ENCODE results near the gene CTPS2. TPM values are rescaled to one million over a fixed set of nuclear protein-coding genes. Genes with fewer than 3 reads are reported as not detected.

Gene CTPS2
- total RNA-seq, 4 donors from 2014 or later, result 8.7 to 24.9 (median 12.0) TPM

- Histone ChIP-seq H3K27ac (no peak overlapping the region), H3K4me3 (no peak overlapping the region), H3K36me3 (no peaks in the 10 kb centered on the region), H3K4me1 (no peaks in the 10 kb centered on the region), H3K9me3 (no peaks in the 10 kb centered on the region), H3K27me3 (no peaks in the 10 kb centered on the region)
- TF ChIP-seq, protein P1, sequence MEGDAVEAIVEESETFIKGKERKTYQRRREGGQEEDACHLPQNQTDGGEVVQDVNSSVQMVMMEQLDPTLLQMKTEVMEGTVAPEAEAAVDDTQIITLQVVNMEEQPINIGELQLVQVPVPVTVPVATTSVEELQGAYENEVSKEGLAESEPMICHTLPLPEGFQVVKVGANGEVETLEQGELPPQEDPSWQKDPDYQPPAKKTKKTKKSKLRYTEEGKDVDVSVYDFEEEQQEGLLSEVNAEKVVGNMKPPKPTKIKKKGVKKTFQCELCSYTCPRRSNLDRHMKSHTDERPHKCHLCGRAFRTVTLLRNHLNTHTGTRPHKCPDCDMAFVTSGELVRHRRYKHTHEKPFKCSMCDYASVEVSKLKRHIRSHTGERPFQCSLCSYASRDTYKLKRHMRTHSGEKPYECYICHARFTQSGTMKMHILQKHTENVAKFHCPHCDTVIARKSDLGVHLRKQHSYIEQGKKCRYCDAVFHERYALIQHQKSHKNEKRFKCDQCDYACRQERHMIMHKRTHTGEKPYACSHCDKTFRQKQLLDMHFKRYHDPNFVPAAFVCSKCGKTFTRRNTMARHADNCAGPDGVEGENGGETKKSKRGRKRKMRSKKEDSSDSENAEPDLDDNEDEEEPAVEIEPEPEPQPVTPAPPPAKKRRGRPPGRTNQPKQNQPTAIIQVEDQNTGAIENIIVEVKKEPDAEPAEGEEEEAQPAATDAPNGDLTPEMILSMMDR (IDR thresholded peaks at IDR 0.05), result no peak
- TF ChIP-seq POLR2A (IDR thresholded peaks at IDR 0.05) (no peak), EP300 (IDR thresholded peaks at IDR 0.05) (no peak), POLR2AphosphoS5 (IDR thresholded peaks at IDR 0.05) (no peak)
- 79% methylated on average over 7 of the region's 7 CpGs for WGBS
- no peak for DNase-seq (ENCODE audit: low spot score in 2 of 2)
These were observed 59.0 kb downstream of the CTPS2 start for GRCh38 chrX:16653424-16653823.

GRCh38 chrX:16651391-16652024, 61.0 kb downstream of the CTPS2 start:
- WGBS, result 78% methylated on average over 4 of the region's 4 CpGs
- Histone ChIP-seq H3K9me3 (no peaks in the 10 kb centered on the region), H3K4me1 (no peaks in the 10 kb centered on the region), H3K27ac (no peak overlapping the region), H3K36me3 (no peaks in the 10 kb centered on the region), H3K4me3 (no peak overlapping the region), H3K27me3 (no peaks in the 10 kb centered on the region)
- DNase-seq (ENCODE audit: low spot score in 2 of 2), result no peak
- TF ChIP-seq, protein P1 (IDR thresholded peaks at IDR 0.05), result no peak
- TF ChIP-seq EP300 (IDR thresholded peaks at IDR 0.05) (no peak), POLR2A (IDR thresholded peaks at IDR 0.05) (no peak), POLR2AphosphoS5 (IDR thresholded peaks at IDR 0.05) (no peak)

- TF ChIP-seq POLR2AphosphoS5 (IDR thresholded peaks at IDR 0.05) (no peak), POLR2A (IDR thresholded peaks at IDR 0.05) (no peak), EP300 (IDR thresholded peaks at IDR 0.05) (no peak)
- TF ChIP-seq, protein P1 (IDR thresholded peaks at IDR 0.05), result no peak
- Histone ChIP-seq H3K27me3 (no peaks in the 10 kb centered on the region), H3K4me1 (no peaks in the 10 kb centered on the region), H3K36me3 (no peaks in the 10 kb centered on the region), H3K9me3 (no peaks in the 10 kb centered on the region), H3K4me3 (no peak within 1 kb of the TSS), H3K27ac (no peak within 1 kb of the TSS)
- DNase-seq (ENCODE audit: low spot score in 2 of 2), result no peak
- 93% methylated on average over 4 of the region's 4 CpGs for WGBS
These were observed 62.6 kb downstream of the CTPS2 start, which contains the start of gene S100G for GRCh38 chrX:16649858-16650257. S100G (plus strand) TSS chrX:16650158; CDS start chrX:16651007, 849 bp downstream.

- H3K9me3 ChIP-seq, result no peaks in the 10 kb centered on the region
- no peaks in the 10 kb centered on the region for H3K4me1 ChIP-seq
- 70% methylated on average over 2 of the region's 4 CpGs for WGBS
- no peaks in the 10 kb centered on the region for H3K36me3 ChIP-seq
- no peak overlapping the region for H3K4me3 ChIP-seq
- no peak for DNase-seq (ENCODE audit: low spot score in 2 of 2)
- no peaks in the 10 kb centered on the region for H3K27me3 ChIP-seq
- TF ChIP-seq, protein P1 (IDR thresholded peaks at IDR 0.05), result no peak
- TF ChIP-seq EP300 (IDR thresholded peaks at IDR 0.05), result no peak
- no peak overlapping the region for H3K27ac ChIP-seq
These were observed 65.9 kb downstream of the CTPS2 start for GRCh38 chrX:16646366-16647138.

DNA sequence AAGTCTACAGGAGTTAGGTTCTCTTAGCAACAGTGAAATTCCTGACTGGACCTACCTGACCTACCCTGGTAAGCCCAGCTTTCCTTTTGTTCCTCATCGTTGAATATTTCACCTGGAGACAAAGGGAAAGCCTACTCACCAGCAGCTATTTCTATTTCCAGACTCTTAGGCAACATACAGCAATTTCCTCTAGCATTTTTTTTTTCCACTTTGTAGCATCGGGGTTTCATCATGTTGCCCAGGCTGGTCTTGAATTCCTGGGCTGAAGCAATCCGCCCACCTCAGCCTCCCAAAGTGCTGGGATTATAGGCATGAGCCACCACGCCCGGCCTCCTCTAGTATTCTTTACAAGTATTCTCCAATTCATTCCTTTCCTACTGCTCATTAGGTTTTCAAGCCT, 69.3 kb downstream of the CTPS2 start:
- Histone ChIP-seq H3K27me3 (no peaks in the 10 kb centered on the region), H3K9me3 (no peaks in the 10 kb centered on the region), H3K4me3 (no peak overlapping the region), H3K36me3 (no peaks in the 10 kb centered on the region), H3K27ac (no peak overlapping the region), H3K4me1 (no peaks in the 10 kb centered on the region)
- 80% methylated on average over 5 of the region's 5 CpGs for WGBS
- no peak for DNase-seq (ENCODE audit: low spot score in 2 of 2)
- TF ChIP-seq POLR2AphosphoS5 (IDR thresholded peaks at IDR 0.05), result no peak
- TF ChIP-seq, protein P1 (IDR thresholded peaks at IDR 0.05), result no peak
- TF ChIP-seq POLR2A (IDR thresholded peaks at IDR 0.05), result no peak
- no peak for TF ChIP-seq EP300 (IDR thresholded peaks at IDR 0.05)
